Endothelial cell of umbilical vein (primary cell): ENCODE data around the gene RABL3. TPM values are rescaled to one million over a fixed set of nuclear protein-coding genes. Genes with fewer than 3 reads are reported as not detected.
"Not testable (repeated sequence)": the region's sequence is repeated elsewhere in the genome, so short reads cannot be mapped to it uniquely, and the experiment has no call there.

ENCODE experiments used
- BruUV-seq: library from RNA; stranded (reverse); fragments of 400-500 nt; replicated peaks from 2 replicates; lab custom pipeline; 2021; lab: Mats Ljungman, UMichigan
- CTCF ChIA-PET: fragments of 300-600, 350-600 bp; sonication (Branson Sonifier 250); formaldehyde crosslinking; loops from one replicate; lab custom pipeline; 2021; ENCODE audit warnings: antibody characterized with exemption, inconsistent platforms; lab: Charles Lee
- POLR2A ChIA-PET: fragments of 300-600, 350-600 bp; sonication (Branson Sonifier 250); formaldehyde crosslinking; loops from one replicate; lab custom pipeline; 2021; ENCODE audit warnings: antibody characterized with exemption, inconsistent platforms; lab: Charles Lee
- DNase-seq: peaks from one replicate; pipeline ENCODE4 v3.0.0-alpha.2; 2011; ENCODE audit warnings: low read depth, low spot score
- FAIRE-seq: peaks from 2 replicates; lab custom pipeline; 2011; peaks lifted over from hg19 to GRCh38; lab: Jason Lieb, UNC
- H2AFZ ChIP-seq: 2 replicates; pipeline ENCODE4 v1.6.0; 2012; ENCODE audit warnings: low read depth, low read length, control low read depth, inconsistent platforms
- H3K27ac ChIP-seq: 2 replicates; pipeline ENCODE4 v1.5.1; 2011; ENCODE audit warnings: low read depth, mild to moderate bottlenecking, control low read depth, low read length, moderate library complexity; ENCODE audit not compliant: insufficient read depth
- H3K27me3 ChIP-seq, 2 experiments: 2 replicates each; pipeline versions ENCODE4 v1.6.0 to v1.6.1; 2011; ENCODE audit warnings: low read length in 2 of 2, mixed read lengths in 1 of 2; ENCODE audit not compliant: control insufficient read depth in 2 of 2, insufficient read depth in 2 of 2
- H3K36me3 ChIP-seq, 2 experiments: 2 replicates in 1 of 2; 3 replicates in 1 of 2; pipeline ENCODE4 v1.5.1; 2011; ENCODE audit warnings: low read length in 2 of 2, mild to moderate bottlenecking in 1 of 2, moderate library complexity in 1 of 2; ENCODE audit not compliant: control insufficient read depth in 2 of 2, insufficient read depth in 2 of 2; ENCODE audit errors: extremely low read depth in 1 of 2
- H3K4me1 ChIP-seq: 3 replicates; pipeline ENCODE4 v1.5.1; 2011; ENCODE audit warnings: mild to moderate bottlenecking, low read length; ENCODE audit not compliant: control insufficient read depth, insufficient read depth; ENCODE audit errors: extremely low read depth
- H3K4me2 ChIP-seq: 2 replicates; pipeline ENCODE4 v1.6.1; 2011; ENCODE audit warnings: low read length, control low read depth, mixed read lengths; ENCODE audit not compliant: insufficient read depth
- H3K4me3 ChIP-seq, 3 experiments: fragments of 200-600 bp in 1 of 3; sonication (generic), shearing (Covaris generic) in 1 of 3; replicated peaks in 1 of 3; 2 replicates each; pipeline ENCODE4 v1.5.1; 2011 to 2016; ENCODE audit warnings: control low read depth in 3 of 3, low read length in 3 of 3, mild to moderate bottlenecking in 2 of 3, inconsistent platforms in 1 of 3, low read depth in 1 of 3, moderate library complexity in 1 of 3; ENCODE audit not compliant: insufficient read depth in 1 of 3
- H3K79me2 ChIP-seq: 2 replicates; pipeline ENCODE4 v1.6.0; 2012; ENCODE audit warnings: low read length, inconsistent platforms; ENCODE audit not compliant: control insufficient read depth, insufficient read depth
- H3K9ac ChIP-seq: replicated peaks from 2 replicates; pipeline ENCODE3; 2011; ENCODE audit warnings: low read length, control low read depth; ENCODE audit not compliant: insufficient read depth; ENCODE audit errors: extremely low read depth
- H3K9me1 ChIP-seq: replicated peaks from 3 replicates; pipeline ENCODE4 v1.6.0; 2011; ENCODE audit warnings: mild to moderate bottlenecking, low read length; ENCODE audit not compliant: control insufficient read depth, insufficient read depth; ENCODE audit errors: extremely low read depth
- H3K9me3 ChIP-seq: replicated peaks from 2 replicates; pipeline ENCODE4 v1.5.1; 2012; ENCODE audit warnings: low read length, inconsistent platforms; ENCODE audit not compliant: control insufficient read depth, insufficient read depth
- H4K20me1 ChIP-seq: replicated peaks from 2 replicates; pipeline ENCODE3; 2011; ENCODE audit warnings: mild to moderate bottlenecking, low read length; ENCODE audit not compliant: control insufficient read depth, insufficient read depth; ENCODE audit errors: extremely low read depth
- CTCF ChIP-seq, 2 donors: IDR thresholded peaks; 1 replicate in 1 of 2; 2 replicates in 1 of 2; pipeline ENCODE4 v1.5.1; 2011; ENCODE audit warnings: low read length in 2 of 2, mild to moderate bottlenecking in 2 of 2, moderate library complexity in 2 of 2, control low read depth in 1 of 2, inconsistent platforms in 1 of 2, low read depth in 1 of 2; ENCODE audit not compliant: insufficient read depth in 1 of 2; ENCODE audit errors: extremely low read depth in 1 of 2
- EZH2 ChIP-seq: IDR thresholded peaks from 2 replicates; pipeline ENCODE4 v1.6.1; 2012; ENCODE audit warnings: borderline replicate concordance, low read depth, mild to moderate bottlenecking, moderate library complexity, low read length, inconsistent platforms; ENCODE audit not compliant: severe bottlenecking
- FOS ChIP-seq: IDR thresholded peaks from 2 replicates; pipeline ENCODE4 v1.6.1; 2011; ENCODE audit warnings: mild to moderate bottlenecking, low read length, moderate library complexity, borderline replicate concordance; ENCODE audit not compliant: insufficient read depth
- GATA2 ChIP-seq: IDR thresholded peaks from 2 replicates; pipeline ENCODE4 v1.7.0; 2011; ENCODE audit warnings: low read depth, mild to moderate bottlenecking, moderate library complexity, mixed read lengths, low read length; ENCODE audit not compliant: insufficient read length, insufficient read depth
- JUN ChIP-seq: IDR thresholded peaks from 2 replicates; pipeline ENCODE4 v1.6.1; 2011; ENCODE audit warnings: borderline replicate concordance, low read depth; ENCODE audit not compliant: insufficient read length, insufficient read depth
- MYC ChIP-seq: IDR thresholded peaks from one replicate; pipeline ENCODE4 v1.6.1; 2011; ENCODE audit warnings: mild to moderate bottlenecking, low read depth, low read length
- dilution Hi-C: fragments of 300-500 bp; cut with MboI; formaldehyde crosslinking; loops from one replicate; pipeline ENCODE4 v1.15.0; 2019; ENCODE audit warnings: low sequenced_read_pairs; ENCODE audit not compliant: extremely low pct_ligation_motif_present
- intact Hi-C: fragments of 100-400 bp; cut with micrococcal nuclease; formaldehyde crosslinking; loops from one replicate; pipeline ENCODE4 v1.10.0; 2022
- polyA plus RNA-seq, 4 experiments: library from polyadenylated mRNA; depleted of rRNA in 3 of 4; stranded (reverse) in 3 of 4; unstranded in 1 of 4; fragments of >200 nt; gene quantifications; 2 replicates each; pipeline versions ENCODE4 v1.2.1 to v1.2.3, GENCODE V29; 2011 to 2012; ENCODE audit warnings: missing spikeins in 1 of 4
- total RNA-seq: library from RNA; stranded (reverse); gene quantifications from 2 replicates; pipeline ENCODE4 v1.2.3, GENCODE V29; 2021

The RABL3 gene
- total and polyA plus RNA-seq, 2 donors (not counting 3 experiments of a cell fraction or from before 2014, with no cell fraction given): 4.3 to 24.9 TPM

GRCh38 chr3:120726791-120727190 lies 15.5 kb downstream of the RABL3 start:
- Histone ChIP-seq H3K4me1 (no peaks in the 10 kb centered on the region), H3K4me2 (no peak overlapping the region), H4K20me1 (no peaks in the 10 kb centered on the region), H3K79me2 (no peaks in the 10 kb centered on the region), H2AFZ (no peak overlapping the region), H3K4me3 (no peak overlapping the region), H3K9me3 (no peaks in the 10 kb centered on the region), H3K9ac (no peak overlapping the region), H3K9me1 (no peaks in the 10 kb centered on the region), H3K27ac (no peak overlapping the region), H3K27me3 (no peaks in the 10 kb centered on the region), H3K36me3 (no peaks in the 10 kb centered on the region)
- dilution Hi-C loops: no loop called here
- CTCF ChIA-PET: no interaction called here
- BruUV-seq: no TSS peak
- TF ChIP-seq FOS (no peak), JUN (no peak), MYC (no peak), EZH2 (no peak), GATA2 (no peak), CTCF (IDR thresholded peaks at IDR 0.05; ENCODE audit: extremely low read depth in 1 of 2, insufficient read depth in 1 of 2, low read depth in 1 of 2, low read length in 2 of 2) (no peak)
- DNase-seq (no peak), FAIRE-seq (no peak)
- intact Hi-C loops: no loop called here
- POLR2A ChIA-PET: no interaction called here

GRCh38 chr3:120719167-120719834 lies 23.0 kb downstream of the RABL3 start:
- H3K79me2 ChIP-seq, intact Hi-C loops, POLR2A ChIA-PET, BruUV-seq, H3K9me1 ChIP-seq, H3K9ac ChIP-seq, FAIRE-seq, H3K27me3 ChIP-seq, H4K20me1 ChIP-seq, H3K9me3 ChIP-seq, H3K36me3 ChIP-seq, H3K4me1 ChIP-seq, H3K27ac ChIP-seq, dilution Hi-C loops: not testable (repeated sequence)
- peak overlapping the region in 1 of 3 experiments; percentile 25 for H3K4me3 ChIP-seq
- peak overlapping the region; percentile 55 for H3K4me2 ChIP-seq
- peak overlapping the region; percentile 46 for H2AFZ ChIP-seq
- CTCF ChIA-PET: interaction anchor here (0.9 kb wide), 1 partner anchor 26 kb away, joined by 3 read pairs; no protein-coding TSS in a partner anchor
- DNase-seq: peak; percentile 9
